HCT116 (cell line): Measurements from ENCODE around the gene BCL11A. TPM values are rescaled to one million over a fixed set of nuclear protein-coding genes. Genes with fewer than 3 reads are reported as not detected.

Experiments used
- ATAC-seq: fragments of 200-7000 bp; cut with Tn5 transposase; 2 replicates; pipeline ENCODE4 v1.9.1; 2020; ENCODE audit warnings: mild to moderate bottlenecking, moderate library complexity
- BruUV-seq: library from RNA; stranded (reverse); fragments of 400-500 nt; replicated peaks from 2 replicates; lab custom pipeline; 2021; lab: Mats Ljungman, UMichigan
- CTCF ChIA-PET: fragments of 300-600 bp; sonication (Branson Sonifier 250); formaldehyde crosslinking; loops from one replicate; lab custom pipeline; 2021; ENCODE audit warnings: antibody characterized with exemption; lab: Charles Lee
- POLR2A ChIA-PET: fragments of 300-600, 350-600 bp; sonication (Branson Sonifier 250); formaldehyde crosslinking; loops from one replicate; lab custom pipeline; 2021; ENCODE audit warnings: antibody characterized with exemption; lab: Charles Lee
- RAD21 ChIA-PET, 2 experiments: fragments of 300-600 bp; sonication (Branson Sonifier 250); formaldehyde crosslinking; loops; one replicate each; lab custom pipeline; 2023; ENCODE audit warnings: low total read pairs in 2 of 2; ENCODE audit not compliant: uncharacterized antibody in 2 of 2, unreplicated experiment in 2 of 2, low non-redundant PET in 1 of 2; lab: Charles Lee
- DNase-seq: peaks from one replicate; pipeline ENCODE4 v3.0.0-alpha.2; 2010; ENCODE audit warnings: low read depth, low spot score
- H2AFZ ChIP-seq: fragments of 200-600 bp; shearing (Covaris generic), sonication (generic); 2 replicates; pipeline ENCODE4 v1.6.1; 2017; ENCODE audit warnings: low read depth, mixed run types, mixed read lengths, antibody characterized with exemption, low read length; ENCODE audit not compliant: poor library complexity, severe bottlenecking
- H3K27ac ChIP-seq: 2 replicates; pipeline ENCODE4 v1.5.1; 2012; ENCODE audit warnings: low read depth, low read length
- H3K27me3 ChIP-seq: fragments of 200-600 bp; sonication (generic); 2 replicates; pipeline ENCODE4 v1.6.1; 2016; ENCODE audit warnings: mixed run types, low read length, mixed read lengths; ENCODE audit not compliant: insufficient read depth
- H3K36me3 ChIP-seq, 2 experiments: fragments of 200-500 bp in 1 of 2; fragments of 200-600 bp in 1 of 2; sonication (Bioruptor generic) in 1 of 2; sonication (generic) in 1 of 2; 2 replicates each; pipeline versions ENCODE4 v1.5.1 to v1.6.1; 2014 to 2016; ENCODE audit warnings: low read length in 2 of 2, inconsistent platforms in 1 of 2, mixed read lengths in 1 of 2, mixed run types in 1 of 2; ENCODE audit not compliant: insufficient read depth in 2 of 2, control insufficient read depth in 1 of 2
- H3K4me1 ChIP-seq, 2 experiments: fragments of 200-600 bp in 1 of 2; sonication (generic) in 1 of 2; 2 replicates each; pipeline versions ENCODE4 v1.5.1 to v1.6.1; 2012 to 2017; ENCODE audit warnings: low read length in 2 of 2, inconsistent platforms in 1 of 2, mild to moderate bottlenecking in 1 of 2, mixed read lengths in 1 of 2, mixed run types in 1 of 2, moderate library complexity in 1 of 2; ENCODE audit not compliant: insufficient read depth in 2 of 2, control insufficient read depth in 1 of 2
- H3K4me2 ChIP-seq: fragments of 200-600 bp; sonication (generic); 2 replicates; pipeline ENCODE4 v1.6.1; 2017; ENCODE audit warnings: mixed run types, low read length, mixed read lengths
- H3K4me3 ChIP-seq, 2 experiments: fragments of 200-600 bp in 1 of 2; sonication (generic) in 1 of 2; replicated peaks in 1 of 2; 2 replicates each; pipeline ENCODE4 v1.5.1; 2011 to 2016; ENCODE audit warnings: low read length in 2 of 2, control low read depth in 1 of 2, low read depth in 1 of 2, mild to moderate bottlenecking in 1 of 2, mixed read lengths in 1 of 2, mixed run types in 1 of 2
- H3K79me2 ChIP-seq: fragments of 200-600 bp; sonication (generic); 2 replicates; pipeline ENCODE4 v1.6.1; 2017; ENCODE audit warnings: mild to moderate bottlenecking, mixed run types, low read length, moderate library complexity, mixed read lengths; ENCODE audit not compliant: insufficient read depth
- H3K9ac ChIP-seq: fragments of 200-600 bp; sonication (generic); 2 replicates; pipeline ENCODE4 v1.6.1; 2016; ENCODE audit warnings: low read length, mixed read lengths
- H3K9me2 ChIP-seq: fragments of 200-600 bp; sonication (generic), shearing (Covaris generic); 2 replicates; pipeline ENCODE4 v1.6.1; 2017; ENCODE audit warnings: mixed run types, mild to moderate bottlenecking, moderate library complexity; ENCODE audit not compliant: insufficient read depth
- H3K9me3 ChIP-seq, 2 experiments: fragments of 200-500 bp in 1 of 2; fragments of 200-600 bp in 1 of 2; sonication (Bioruptor generic) in 1 of 2; sonication (generic) in 1 of 2; 2 replicates each; pipeline ENCODE4 v1.6.1; 2014 to 2017; ENCODE audit warnings: low read length in 2 of 2, mixed read lengths in 2 of 2, inconsistent platforms in 1 of 2, low read depth in 1 of 2, mild to moderate bottlenecking in 1 of 2, mixed run types in 1 of 2, moderate library complexity in 1 of 2; ENCODE audit not compliant: control insufficient read depth in 1 of 2, insufficient read depth in 1 of 2
- H4K20me1 ChIP-seq: fragments of 200-600 bp; sonication (generic), shearing (Covaris generic); 2 replicates; pipeline ENCODE4 v1.6.1; 2017; ENCODE audit warnings: mixed run types, mild to moderate bottlenecking, moderate library complexity; ENCODE audit not compliant: insufficient read depth
- ATF3 ChIP-seq: IDR thresholded peaks from 2 replicates; pipeline ENCODE4 v1.6.1; 2012
- CBX3 ChIP-seq: IDR thresholded peaks from 2 replicates; pipeline ENCODE4 v1.6.1; 2012; ENCODE audit warnings: low read depth
- EGR1 ChIP-seq: IDR thresholded peaks from 2 replicates; pipeline ENCODE4 v1.6.1; 2012; ENCODE audit warnings: low read depth
- FOSL1 ChIP-seq: IDR thresholded peaks from 2 replicates; pipeline ENCODE4 v1.6.1; 2012; ENCODE audit warnings: low read depth
- MAX ChIP-seq: IDR thresholded peaks from 2 replicates; pipeline ENCODE4 v1.6.1; 2012
- POLR2A ChIP-seq: IDR thresholded peaks from 2 replicates; pipeline ENCODE4 v1.7.0; 2011; ENCODE audit warnings: borderline replicate concordance; ENCODE audit not compliant: insufficient read depth, insufficient read length; ENCODE audit errors: extremely low read depth
- SRF ChIP-seq: IDR thresholded peaks from 2 replicates; pipeline ENCODE4 v1.6.1; 2012; ENCODE audit warnings: low read depth
- YY1 ChIP-seq: IDR thresholded peaks from 2 replicates; pipeline ENCODE4 v1.6.1; 2011; ENCODE audit warnings: low read length, low read depth, moderate library complexity, mild to moderate bottlenecking; ENCODE audit not compliant: insufficient replicate concordance; ENCODE audit errors: extremely low read depth
- ZNF274 ChIP-seq: fragments of 200-500 bp; sonication (Bioruptor generic); IDR thresholded peaks from 2 replicates; pipeline ENCODE4 v1.6.1; 2014; ENCODE audit warnings: mild to moderate bottlenecking, low read depth, low read length, inconsistent platforms
- intact Hi-C: fragments of 100-400 bp; cut with micrococcal nuclease; formaldehyde crosslinking; loops from 2 replicates; pipeline ENCODE4 v1.10.0; 2022
- total RNA-seq: library from RNA; stranded (reverse); gene quantifications from one replicate; pipeline ENCODE4 v1.2.1, GENCODE V29; 2021; ENCODE audit not compliant: unreplicated experiment
- TF ChIP-seq, protein P1 (sequence below), 3 experiments: fragments of 200-600 bp in 1 of 3; sonication (generic) in 1 of 3; IDR thresholded peaks in 2 of 3; conservative IDR thresholded peaks in 1 of 3; 2 replicates each; pipeline ENCODE4 v1.5.1; 2012 to 2017; ENCODE audit warnings: low read depth in 2 of 3, low read length in 2 of 3, antibody characterized with exemption in 1 of 3, borderline replicate concordance in 1 of 3, control low read depth in 1 of 3, mild to moderate bottlenecking in 1 of 3, mixed read lengths in 1 of 3, mixed run types in 1 of 3, moderate library complexity in 1 of 3; ENCODE audit not compliant: insufficient read depth in 1 of 3
- TF ChIP-seq, protein P2 (sequence below): IDR thresholded peaks from 2 replicates; pipeline ENCODE4 v1.6.1; 2011; ENCODE audit warnings: mild to moderate bottlenecking, low read length, moderate library complexity; ENCODE audit not compliant: insufficient replicate concordance; ENCODE audit errors: extremely low read depth

Gene BCL11A
- total RNA-seq, 1 experiment from 2014 or later, result 0.71 TPM

GRCh38 chr2:60502144-60502543 is 51.3 kb downstream of the BCL11A start:
- H2AFZ ChIP-seq, result no peak overlapping the region
- DNase-seq (no peak), ATAC-seq (no peak)
- no peak overlapping the region for H3K4me3 ChIP-seq
- no peak overlapping the region for H3K27ac ChIP-seq
- RAD21 ChIA-PET, result no interaction called here
- no peaks in the 10 kb centered on the region for H3K36me3 ChIP-seq
- no peak overlapping the region for H3K4me2 ChIP-seq
- no peak overlapping the region for H3K9ac ChIP-seq
- CTCF ChIA-PET, result no interaction called here
- no peaks in the 10 kb centered on the region for H4K20me1 ChIP-seq
- TF ChIP-seq, protein P1, sequence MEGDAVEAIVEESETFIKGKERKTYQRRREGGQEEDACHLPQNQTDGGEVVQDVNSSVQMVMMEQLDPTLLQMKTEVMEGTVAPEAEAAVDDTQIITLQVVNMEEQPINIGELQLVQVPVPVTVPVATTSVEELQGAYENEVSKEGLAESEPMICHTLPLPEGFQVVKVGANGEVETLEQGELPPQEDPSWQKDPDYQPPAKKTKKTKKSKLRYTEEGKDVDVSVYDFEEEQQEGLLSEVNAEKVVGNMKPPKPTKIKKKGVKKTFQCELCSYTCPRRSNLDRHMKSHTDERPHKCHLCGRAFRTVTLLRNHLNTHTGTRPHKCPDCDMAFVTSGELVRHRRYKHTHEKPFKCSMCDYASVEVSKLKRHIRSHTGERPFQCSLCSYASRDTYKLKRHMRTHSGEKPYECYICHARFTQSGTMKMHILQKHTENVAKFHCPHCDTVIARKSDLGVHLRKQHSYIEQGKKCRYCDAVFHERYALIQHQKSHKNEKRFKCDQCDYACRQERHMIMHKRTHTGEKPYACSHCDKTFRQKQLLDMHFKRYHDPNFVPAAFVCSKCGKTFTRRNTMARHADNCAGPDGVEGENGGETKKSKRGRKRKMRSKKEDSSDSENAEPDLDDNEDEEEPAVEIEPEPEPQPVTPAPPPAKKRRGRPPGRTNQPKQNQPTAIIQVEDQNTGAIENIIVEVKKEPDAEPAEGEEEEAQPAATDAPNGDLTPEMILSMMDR (IDR thresholded peaks at IDR 0.05 in 2 of 3, conservative IDR thresholded peaks at IDR 0.05 in 1 of 3; ENCODE audit: borderline replicate concordance in 1 of 3, insufficient read depth in 1 of 3, low read depth in 2 of 3, low read length in 2 of 3), result no peak
- no peak for TF ChIP-seq ATF3
- TF ChIP-seq POLR2A, result no peak
- TF ChIP-seq, protein P2, sequence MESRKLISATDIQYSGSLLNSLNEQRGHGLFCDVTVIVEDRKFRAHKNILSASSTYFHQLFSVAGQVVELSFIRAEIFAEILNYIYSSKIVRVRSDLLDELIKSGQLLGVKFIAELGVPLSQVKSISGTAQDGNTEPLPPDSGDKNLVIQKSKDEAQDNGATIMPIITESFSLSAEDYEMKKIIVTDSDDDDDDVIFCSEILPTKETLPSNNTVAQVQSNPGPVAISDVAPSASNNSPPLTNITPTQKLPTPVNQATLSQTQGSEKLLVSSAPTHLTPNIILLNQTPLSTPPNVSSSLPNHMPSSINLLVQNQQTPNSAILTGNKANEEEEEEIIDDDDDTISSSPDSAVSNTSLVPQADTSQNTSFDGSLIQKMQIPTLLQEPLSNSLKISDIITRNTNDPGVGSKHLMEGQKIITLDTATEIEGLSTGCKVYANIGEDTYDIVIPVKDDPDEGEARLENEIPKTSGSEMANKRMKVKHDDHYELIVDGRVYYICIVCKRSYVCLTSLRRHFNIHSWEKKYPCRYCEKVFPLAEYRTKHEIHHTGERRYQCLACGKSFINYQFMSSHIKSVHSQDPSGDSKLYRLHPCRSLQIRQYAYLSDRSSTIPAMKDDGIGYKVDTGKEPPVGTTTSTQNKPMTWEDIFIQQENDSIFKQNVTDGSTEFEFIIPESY, result no peak
- no peak for TF ChIP-seq SRF
- TF ChIP-seq MAX, result no peak
- TF ChIP-seq CBX3, result no peak
- TF ChIP-seq ZNF274, result no peak
- no peak for TF ChIP-seq FOSL1
- TF ChIP-seq EGR1, result no peak
- no peak for TF ChIP-seq YY1
- intact Hi-C loops, result no loop called here
- no TSS peak for BruUV-seq
- H3K27me3 ChIP-seq, result peaks cover 24% of the 10 kb centered on the region
- H3K9me2 ChIP-seq, result no peaks in the 10 kb centered on the region
- POLR2A ChIA-PET, result no interaction called here
- H3K79me2 ChIP-seq, result no peaks in the 10 kb centered on the region
- H3K4me1 ChIP-seq, result no peaks in the 10 kb centered on the region
- no peaks in the 10 kb centered on the region for H3K9me3 ChIP-seq
